GM23338 (cell line): ENCODE results near the gene SASH1. TPM values are rescaled to one million over a fixed set of nuclear protein-coding genes. Genes with fewer than 3 reads are reported as not detected.

Experiments used
- ATAC-seq: fragments of 200-7000 bp; cut with Tn5 transposase; 3 replicates; pipeline ENCODE4 v1.9.1; 2020
- DNase-seq: peaks from one replicate; pipeline ENCODE4 v3.0.0-alpha.2; 2015; ENCODE audit warnings: low spot score
- H2AFZ ChIP-seq: fragments of 200-600 bp; sonication (generic); 2 replicates; pipeline ENCODE4 v1.8.0; 2016; ENCODE audit warnings: antibody characterized with exemption, mild to moderate bottlenecking, moderate library complexity
- H3F3A ChIP-seq: fragments of 200-600 bp; sonication (generic); replicated peaks from 2 replicates; pipeline ENCODE4 v1.8.0; 2017; ENCODE audit warnings: antibody characterized with exemption, mixed run types, low read depth
- H3K27ac ChIP-seq: fragments of 200-600 bp; sonication (generic); 2 replicates; pipeline ENCODE4 v1.6.1; 2016; ENCODE audit warnings: low read depth
- H3K27me3 ChIP-seq: fragments of 200-600 bp; sonication (generic); 2 replicates; pipeline ENCODE4 v1.8.0; 2016; ENCODE audit warnings: mild to moderate bottlenecking, mixed run types, moderate library complexity; ENCODE audit not compliant: insufficient read depth
- H3K36me3 ChIP-seq: fragments of 200-600 bp; sonication (generic); 2 replicates; pipeline ENCODE4 v1.8.0; 2016; ENCODE audit warnings: mild to moderate bottlenecking; ENCODE audit not compliant: insufficient read depth
- H3K4me1 ChIP-seq: fragments of 200-600 bp; sonication (generic); 2 replicates; pipeline ENCODE4 v1.8.0; 2016; ENCODE audit warnings: mild to moderate bottlenecking, moderate library complexity; ENCODE audit not compliant: insufficient read depth
- H3K4me2 ChIP-seq: fragments of 200-600 bp; sonication (generic); 2 replicates; pipeline ENCODE4 v1.7.1; 2017; ENCODE audit warnings: mixed run types
- H3K4me3 ChIP-seq: fragments of 200-600 bp; sonication (generic); 2 replicates; pipeline ENCODE4 v1.6.1; 2016; ENCODE audit warnings: mixed run types
- H3K79me2 ChIP-seq: fragments of 200-600 bp; sonication (generic); replicated peaks from 2 replicates; pipeline ENCODE4 v1.8.0; 2017; ENCODE audit warnings: mild to moderate bottlenecking; ENCODE audit not compliant: insufficient read depth
- H3K9me2 ChIP-seq: fragments of 200-600 bp; sonication (generic); 2 replicates; pipeline ENCODE4 v1.8.0; 2017; ENCODE audit not compliant: insufficient read depth
- H4K20me1 ChIP-seq: fragments of 200-600 bp; sonication (generic); replicated peaks from 2 replicates; pipeline ENCODE4 v1.8.0; 2017; ENCODE audit warnings: mild to moderate bottlenecking; ENCODE audit not compliant: insufficient read depth
- H3K27ac Mint-ChIP-seq: 2 replicates; pipeline ENCODE4 v1.8.0; 2020; ENCODE audit warnings: inconsistent platforms, mild to moderate bottlenecking, moderate library complexity, mixed read lengths
- H3K27me3 Mint-ChIP-seq: 3 replicates; pipeline ENCODE4 v1.8.0; 2022; ENCODE audit warnings: low read depth, mild to moderate bottlenecking, moderate library complexity, mixed read lengths, inconsistent platforms; ENCODE audit not compliant: insufficient read depth, poor library complexity
- H3K36me3 Mint-ChIP-seq: 3 replicates; pipeline ENCODE4 v1.8.0; 2021; ENCODE audit warnings: low read depth, mild to moderate bottlenecking, inconsistent platforms, moderate library complexity, mixed read lengths
- H3K4me1 Mint-ChIP-seq: 3 replicates; pipeline ENCODE4 v1.8.0; 2020; ENCODE audit warnings: mild to moderate bottlenecking, inconsistent platforms, mixed read lengths
- H3K4me3 Mint-ChIP-seq: 3 replicates; pipeline ENCODE4 v1.8.0; 2021; ENCODE audit warnings: moderate library complexity, mild to moderate bottlenecking, inconsistent platforms, mixed read lengths
- H3K9me3 Mint-ChIP-seq: 3 replicates; pipeline ENCODE4 v1.8.0; 2020; ENCODE audit warnings: moderate library complexity, mild to moderate bottlenecking, inconsistent platforms, mixed read lengths
- CREB1 ChIP-seq: fragments of 250-450 bp; sonication (Bioruptor Pico); IDR thresholded peaks from 2 replicates; pipeline ENCODE4 v1.5.0; 2020; ENCODE audit warnings: low read depth, mild to moderate bottlenecking, moderate library complexity
- CTCF ChIP-seq, 2 experiments: fragments of 200-600 bp in 1 of 2; sonication (generic) in 1 of 2; conservative IDR thresholded peaks; 2 replicates each; pipeline versions ENCODE4 v1.5.1 to v1.6.1; 2016 to 2017; ENCODE audit warnings: antibody characterized with exemption in 2 of 2, low read depth in 2 of 2, mild to moderate bottlenecking in 2 of 2, moderate library complexity in 1 of 2
- ETS1 ChIP-seq: IDR thresholded peaks from 2 replicates; pipeline ENCODE4 v1.6.1; 2016; ENCODE audit warnings: antibody characterized with exemption
- EZH2 ChIP-seq: fragments of 200-600 bp; sonication (generic); IDR thresholded peaks from one replicate; pipeline ENCODE4 v1.8.0; 2017; ENCODE audit warnings: antibody characterized with exemption, mild to moderate bottlenecking, low read depth; ENCODE audit not compliant: unreplicated experiment
- EZH2phosphoT487 ChIP-seq: fragments of 200-600 bp; sonication (generic); IDR thresholded peaks from one replicate; pipeline ENCODE4 v1.8.1; 2018; ENCODE audit warnings: antibody characterized with exemption; ENCODE audit not compliant: unreplicated experiment
- JUNB ChIP-seq: IDR thresholded peaks from one replicate; pipeline ENCODE4 v1.6.1; 2016; ENCODE audit warnings: antibody characterized with exemption; ENCODE audit not compliant: unreplicated experiment
- NANOG ChIP-seq: IDR thresholded peaks from 2 replicates; pipeline ENCODE4 v1.6.1; 2016; ENCODE audit warnings: antibody characterized with exemption, borderline replicate concordance
- POLR2AphosphoS5 ChIP-seq: IDR thresholded peaks from 2 replicates; pipeline ENCODE4 v1.6.1; 2016; ENCODE audit warnings: antibody characterized with exemption, low read depth
- REST ChIP-seq: IDR thresholded peaks from one replicate; pipeline ENCODE4 v1.6.1; 2018; ENCODE audit warnings: antibody characterized with exemption; ENCODE audit not compliant: unreplicated experiment
- STAT1 ChIP-seq: IDR thresholded peaks from one replicate; pipeline ENCODE4 v1.6.1; 2016; ENCODE audit warnings: antibody characterized with exemption; ENCODE audit not compliant: unreplicated experiment
- ZNF114 ChIP-seq: fragments of 250-450 bp; sonication (Bioruptor Pico); IDR thresholded peaks from 2 replicates; pipeline ENCODE4 v1.5.0; 2020; ENCODE audit warnings: mild to moderate bottlenecking, moderate library complexity
- ZNF331 ChIP-seq: fragments of 250-450 bp; sonication (Bioruptor Pico); IDR thresholded peaks from 2 replicates; pipeline ENCODE4 v1.5.0; 2020; ENCODE audit warnings: low read depth, mild to moderate bottlenecking, moderate library complexity
- ZNF462 ChIP-seq: fragments of 250-450 bp; sonication (Bioruptor Pico); IDR thresholded peaks from 2 replicates; pipeline ENCODE4 v1.5.0; 2020; ENCODE audit warnings: mild to moderate bottlenecking, moderate library complexity
- polyA plus RNA-seq: library from polyadenylated mRNA; unstranded; fragments of >200 nt; fragmentation: Nextera tagmentation; extraction: Ambion mirVana; gene quantifications from 2 replicates; pipeline ENCODE4 v1.2.1, GENCODE V29; 2016
- total RNA-seq: library from RNA; depleted of rRNA; stranded (reverse); fragments of >200 nt; shearing (Covaris generic); gene quantifications from 2 replicates; pipeline ENCODE4 v1.2.3, GENCODE V29; 2014

SASH1 gene
- total and polyA plus RNA-seq, 2 experiments from 2014 or later = 8.2 to 30.2 TPM

DNA sequence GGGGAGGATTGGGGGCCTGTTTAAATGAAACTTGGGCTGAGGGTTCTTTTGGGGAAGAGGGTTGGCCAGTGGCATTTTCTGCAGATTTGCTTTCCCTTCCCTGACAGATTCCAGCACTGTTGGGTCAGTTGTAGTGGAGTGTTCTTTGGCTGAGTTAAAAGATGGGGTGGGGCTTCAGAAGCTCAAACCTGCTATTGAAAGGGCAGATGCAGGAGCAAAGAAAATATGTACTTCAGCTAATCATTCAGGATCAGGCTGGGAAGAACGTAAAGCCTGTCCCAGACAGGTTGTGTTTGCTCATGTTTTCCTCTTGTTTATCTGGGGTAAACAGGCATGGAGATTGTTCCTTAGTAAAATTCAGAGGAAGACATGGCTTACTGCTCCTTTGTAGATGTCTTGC, 2.5 kb downstream of the SASH1 start:
- Mint-ChIP-seq H3K4me3 (peak overlapping the region; percentile 51), H3K27me3 (peaks cover 15% of the 10 kb centered on the region), H3K4me1 (peaks cover 66% of the 10 kb centered on the region), H3K36me3 (peaks cover 6% of the 10 kb centered on the region; the same call in 2 of the 3 replicates), H3K9me3 (no peaks in the 10 kb centered on the region), H3K27ac (no peak overlapping the region)
- H3K9me2 ChIP-seq = no peaks in the 10 kb centered on the region
- peaks cover 62% of the 10 kb centered on the region for H3K4me1 ChIP-seq
- H3F3A ChIP-seq = peaks cover 12% of the 10 kb centered on the region; the same call in 1 of the 2 replicates
- H3K27me3 ChIP-seq = peaks cover 11% of the 10 kb centered on the region; the same call in 1 of the 2 replicates
- TF ChIP-seq STAT1 (no peak), CREB1 (CRISPR knock-in tag) (no peak), ZNF114 (no peak), NANOG (no peak), EZH2phosphoT487 (no peak), POLR2AphosphoS5 (no peak), EZH2 (no peak), REST (no peak), ZNF331 (CRISPR knock-in tag) (no peak), JUNB (no peak), ZNF462 (CRISPR knock-in tag) (no peak), CTCF (conservative IDR thresholded peaks at IDR 0.05; ENCODE audit: low read depth in 2 of 2) (no peak), ETS1 (no peak)
- H3K4me2 ChIP-seq = peak overlapping the region; percentile 92
- H4K20me1 ChIP-seq = no peaks in the 10 kb centered on the region
- no peak overlapping the region for H3K27ac ChIP-seq
- DNase-seq (no peak), ATAC-seq (no peak)
- H2AFZ ChIP-seq = no peak overlapping the region
- peak overlapping the region; percentile 84 for H3K4me3 ChIP-seq
- H3K36me3 ChIP-seq = no peaks in the 10 kb centered on the region
- peaks cover 49% of the 10 kb centered on the region for H3K79me2 ChIP-seq
